Measurements from ENCODE around the gene SLC12A7. TPM values are rescaled to one million over a fixed set of nuclear protein-coding genes. Genes with fewer than 3 reads are reported as not detected.
A peak's percentile ranks its signal among the peaks of the same experiment; 100 is the strongest.

SLC12A7 gene
- total and polyA plus RNA-seq, 2 donors, result 12.2 to 23.5 TPM

GRCh38 chr5:1144089-1144488, 32.2 kb upstream of the SLC12A7 start:
- WGBS, result 93% methylated on average over 19 of the region's 19 CpGs
- no peak for DNase-seq (ENCODE audit: low read depth in 6 of 9, low spot score in 9 of 9)
- no peak overlapping the region for H3K27ac ChIP-seq (ENCODE audit: low read depth in 1 of 2, low read length in 1 of 2)
- peaks cover 2 to 10% of the 10 kb centered on the region in 2 donors for H3K9me3 ChIP-seq (ENCODE audit: control insufficient read depth in 2 of 2, insufficient read depth in 1 of 2, low read length in 1 of 2)
- H3K4me3 ChIP-seq (ENCODE audit: low read length in 2 of 2), result no peak overlapping the region
- H3K27me3 ChIP-seq (ENCODE audit: control insufficient read depth in 2 of 2, insufficient read depth in 1 of 2, low read length in 1 of 2), result peaks cover 0 to 8% of the 10 kb centered on the region in 2 donors
- H3K36me3 ChIP-seq (ENCODE audit: control insufficient read depth in 2 of 2, insufficient read depth in 2 of 2, low read length in 1 of 2), result no peaks in the 10 kb centered on the region
- peaks cover 4 to 28% of the 10 kb centered on the region in 2 donors for H3K4me1 ChIP-seq (ENCODE audit: control insufficient read depth in 2 of 2, insufficient read depth in 2 of 2, low read length in 2 of 2)

- Histone ChIP-seq H3K27me3 (ENCODE audit: control insufficient read depth in 2 of 2, insufficient read depth in 1 of 2, low read length in 1 of 2) (peaks cover 0 to 8% of the 10 kb centered on the region in 2 donors), H3K4me1 (ENCODE audit: control insufficient read depth in 2 of 2, insufficient read depth in 2 of 2, low read length in 2 of 2) (peaks cover 8 to 33% of the 10 kb centered on the region in 2 donors), H3K4me3 (ENCODE audit: low read length in 2 of 2) (no peak overlapping the region), H3K36me3 (ENCODE audit: control insufficient read depth in 2 of 2, insufficient read depth in 2 of 2, low read length in 1 of 2) (no peaks in the 10 kb centered on the region), H3K27ac (ENCODE audit: low read depth in 1 of 2, low read length in 1 of 2) (no peak overlapping the region), H3K9me3 (ENCODE audit: control insufficient read depth in 2 of 2, insufficient read depth in 1 of 2, low read length in 1 of 2) (peaks cover 2 to 15% of the 10 kb centered on the region in 2 donors)
- 98% methylated on average over 7 of the region's 7 CpGs for WGBS
- no peak for DNase-seq (ENCODE audit: low read depth in 6 of 9, low spot score in 9 of 9)
Measured at GRCh38 chr5:1143670-1143951, 31.7 kb upstream of the SLC12A7 start.

GRCh38 chr5:1142886-1143669, 31.2 kb upstream of the SLC12A7 start:
- WGBS, result 94% methylated on average over 34 of the region's 34 CpGs
- no peak for DNase-seq (ENCODE audit: low read depth in 6 of 9, low spot score in 9 of 9)
- H3K4me1 ChIP-seq (ENCODE audit: control insufficient read depth in 2 of 2, insufficient read depth in 2 of 2, low read length in 2 of 2), result peaks cover 9 to 38% of the 10 kb centered on the region in 2 donors
- no peaks in the 10 kb centered on the region for H3K36me3 ChIP-seq (ENCODE audit: control insufficient read depth in 2 of 2, insufficient read depth in 2 of 2, low read length in 1 of 2)
- H3K27me3 ChIP-seq (ENCODE audit: control insufficient read depth in 2 of 2, insufficient read depth in 1 of 2, low read length in 1 of 2), result peaks cover 0 to 8% of the 10 kb centered on the region in 2 donors
- H3K9me3 ChIP-seq (ENCODE audit: control insufficient read depth in 2 of 2, insufficient read depth in 1 of 2, low read length in 1 of 2), result peaks cover 2 to 20% of the 10 kb centered on the region in 2 donors
- no peak overlapping the region for H3K27ac ChIP-seq (ENCODE audit: low read depth in 1 of 2, low read length in 1 of 2)
- H3K4me3 ChIP-seq (ENCODE audit: low read length in 2 of 2), result no peak overlapping the region

GRCh38 chr5:1141834-1142233, 30.0 kb upstream of the SLC12A7 start:
- Histone ChIP-seq H3K36me3 (ENCODE audit: control insufficient read depth in 2 of 2, insufficient read depth in 2 of 2, low read length in 1 of 2) (no peaks in the 10 kb centered on the region), H3K9me3 (ENCODE audit: control insufficient read depth in 2 of 2, insufficient read depth in 1 of 2, low read length in 1 of 2) (peaks cover 2 to 25% of the 10 kb centered on the region in 2 donors), H3K27ac (ENCODE audit: low read depth in 1 of 2, low read length in 1 of 2) (no peak overlapping the region), H3K4me3 (ENCODE audit: low read length in 2 of 2) (no peak overlapping the region), H3K27me3 (ENCODE audit: control insufficient read depth in 2 of 2, insufficient read depth in 1 of 2, low read length in 1 of 2) (peaks cover 0 to 5% of the 10 kb centered on the region in 2 donors), H3K4me1 (ENCODE audit: control insufficient read depth in 2 of 2, insufficient read depth in 2 of 2, low read length in 2 of 2) (peaks cover 9 to 50% of the 10 kb centered on the region in 2 donors)
- WGBS, result 43% methylated on average over 6 of the region's 6 CpGs
- no peak for DNase-seq (ENCODE audit: low read depth in 6 of 9, low spot score in 9 of 9)

- 87% methylated on average over 15 of the region's 15 CpGs for WGBS
- H3K27me3 ChIP-seq (ENCODE audit: control insufficient read depth in 2 of 2, insufficient read depth in 1 of 2, low read length in 1 of 2), result no peaks in the 10 kb centered on the region
- H3K4me3 ChIP-seq (ENCODE audit: low read length in 2 of 2), result no peak overlapping the region
- DNase-seq (ENCODE audit: low read depth in 6 of 9, low spot score in 9 of 9), result no peak
- peaks cover 9 to 50% of the 10 kb centered on the region in 2 donors for H3K4me1 ChIP-seq (ENCODE audit: control insufficient read depth in 2 of 2, insufficient read depth in 2 of 2, low read length in 2 of 2)
- H3K27ac ChIP-seq (ENCODE audit: low read depth in 1 of 2, low read length in 1 of 2), result no peak overlapping the region
- H3K9me3 ChIP-seq (ENCODE audit: control insufficient read depth in 2 of 2, insufficient read depth in 1 of 2, low read length in 1 of 2), result peaks cover 2 to 25% of the 10 kb centered on the region in 2 donors
- H3K36me3 ChIP-seq (ENCODE audit: control insufficient read depth in 2 of 2, insufficient read depth in 2 of 2, low read length in 1 of 2), result no peaks in the 10 kb centered on the region
Measured at GRCh38 chr5:1140818-1141189, 28.9 kb upstream of the SLC12A7 start.

GRCh38 chr5:1140171-1140817, 28.4 kb upstream of the SLC12A7 start:
- Histone ChIP-seq H3K4me3 (ENCODE audit: low read length in 2 of 2) (no peak overlapping the region), H3K36me3 (ENCODE audit: control insufficient read depth in 2 of 2, insufficient read depth in 2 of 2, low read length in 1 of 2) (no peaks in the 10 kb centered on the region), H3K4me1 (ENCODE audit: control insufficient read depth in 2 of 2, insufficient read depth in 2 of 2, low read length in 2 of 2) (peaks cover 9 to 53% of the 10 kb centered on the region in 2 donors), H3K27ac (ENCODE audit: low read depth in 1 of 2, low read length in 1 of 2) (peak overlapping the region in 1 of 2 donors; percentile 75), H3K9me3 (ENCODE audit: control insufficient read depth in 2 of 2, insufficient read depth in 1 of 2, low read length in 1 of 2) (peaks cover 2 to 25% of the 10 kb centered on the region in 2 donors), H3K27me3 (ENCODE audit: control insufficient read depth in 2 of 2, insufficient read depth in 1 of 2, low read length in 1 of 2) (no peaks in the 10 kb centered on the region)
- peak; percentile 79 to 95 (median 89) for DNase-seq (ENCODE audit: low read depth in 6 of 9, low spot score in 9 of 9)
- WGBS, result 28% methylated on average over 23 of the region's 23 CpGs

- H3K9me3 ChIP-seq (ENCODE audit: control insufficient read depth in 2 of 2, insufficient read depth in 1 of 2, low read length in 1 of 2), result peaks cover 2 to 25% of the 10 kb centered on the region in 2 donors
- peak in 3 of 9 donors; percentile 30 to 63 (median 48) for DNase-seq (ENCODE audit: low read depth in 6 of 9, low spot score in 9 of 9)
- WGBS, result 85% methylated on average over 37 of the region's 37 CpGs
- no peaks in the 10 kb centered on the region for H3K27me3 ChIP-seq (ENCODE audit: control insufficient read depth in 2 of 2, insufficient read depth in 1 of 2, low read length in 1 of 2)
- no peak overlapping the region for H3K4me3 ChIP-seq (ENCODE audit: low read length in 2 of 2)
- peaks cover 9 to 55% of the 10 kb centered on the region in 2 donors for H3K4me1 ChIP-seq (ENCODE audit: control insufficient read depth in 2 of 2, insufficient read depth in 2 of 2, low read length in 2 of 2)
- H3K27ac ChIP-seq (ENCODE audit: low read depth in 1 of 2, low read length in 1 of 2), result peak overlapping the region; percentile 33 to 75
- H3K36me3 ChIP-seq (ENCODE audit: control insufficient read depth in 2 of 2, insufficient read depth in 2 of 2, low read length in 1 of 2), result no peaks in the 10 kb centered on the region
Measured at GRCh38 chr5:1139331-1140170, 27.7 kb upstream of the SLC12A7 start.

- Histone ChIP-seq H3K27ac (ENCODE audit: low read depth in 1 of 2, low read length in 1 of 2) (peak overlapping the region; percentile 33 to 75), H3K36me3 (ENCODE audit: control insufficient read depth in 2 of 2, insufficient read depth in 2 of 2, low read length in 1 of 2) (no peaks in the 10 kb centered on the region), H3K4me3 (ENCODE audit: low read length in 2 of 2) (no peak overlapping the region), H3K4me1 (ENCODE audit: control insufficient read depth in 2 of 2, insufficient read depth in 2 of 2, low read length in 2 of 2) (peaks cover 9 to 60% of the 10 kb centered on the region in 2 donors), H3K9me3 (ENCODE audit: control insufficient read depth in 2 of 2, insufficient read depth in 1 of 2, low read length in 1 of 2) (peaks cover 2 to 25% of the 10 kb centered on the region in 2 donors), H3K27me3 (ENCODE audit: control insufficient read depth in 2 of 2, insufficient read depth in 1 of 2, low read length in 1 of 2) (peaks cover 0 to 3% of the 10 kb centered on the region in 2 donors)
- peak in 4 of 9 donors; percentile 36 to 71 (median 50) for DNase-seq (ENCODE audit: low read depth in 6 of 9, low spot score in 9 of 9)
- WGBS, result 77% methylated on average over 16 of the region's 16 CpGs
Measured at GRCh38 chr5:1138445-1139245, 26.8 kb upstream of the SLC12A7 start.
